ENCODE data around the gene MED29.

GRCh38 chr19:39370735-39371134 lies 20.4 kb upstream of the MED29 start:
- no peak for TF ChIP-seq POLR2A (IDR thresholded peaks at IDR 0.05)
- TF ChIP-seq CTCF (IDR thresholded peaks at IDR 0.05) = no peak
- no peak for TF ChIP-seq EP300 (IDR thresholded peaks at IDR 0.05)

All from tibial nerve (tissue), 4 donors.